Measurements from ENCODE around the gene SAP30L.

Gene SAP30L

GRCh38 chr5:154445422-154446194 is at the start of gene SAP30L:
SAP30L (plus strand) TSS chr5:154445997; CDS start chr5:154446605, 608 bp downstream.
- Histone ChIP-seq H3K36me3 (ENCODE audit: insufficient read depth, insufficient read length, low read length) (peaks cover 35% of the 10 kb centered on the region), H3K9ac (ENCODE audit: insufficient read length, low read depth) (peak within 1 kb of the TSS; percentile 78), H3K9me3 (ENCODE audit: insufficient read depth, low read length) (no peaks in the 10 kb centered on the region), H3K4me1 (ENCODE audit: insufficient read depth, insufficient read length) (no peaks in the 10 kb centered on the region), H3K27me3 (ENCODE audit: insufficient read depth, insufficient read length) (peaks cover 11% of the 10 kb centered on the region), H3K4me3 (ENCODE audit: insufficient read length, low read depth) (peak within 1 kb of the TSS; percentile 79)
- DNase-seq (ENCODE audit: low read depth, low spot score) = peak; percentile 82
- TF ChIP-seq ZNF274 (IDR thresholded peaks at IDR 0.05; ENCODE audit: low read depth, low read length) (no peak), SUZ12 (IDR thresholded peaks at IDR 0.05; ENCODE audit: extremely low read depth, insufficient read depth, insufficient read length) (no peak), YY1 (IDR thresholded peaks at IDR 0.05; ENCODE audit: insufficient read depth, insufficient read length) (no peak)

- H3K9me3 ChIP-seq (ENCODE audit: insufficient read depth, low read length) = no peaks in the 10 kb centered on the region
- no peak for DNase-seq (ENCODE audit: low read depth, low spot score)
- no peaks in the 10 kb centered on the region for H3K27me3 ChIP-seq (ENCODE audit: insufficient read depth, insufficient read length)
- TF ChIP-seq YY1 (IDR thresholded peaks at IDR 0.05; ENCODE audit: insufficient read depth, insufficient read length) (no peak), ZNF274 (IDR thresholded peaks at IDR 0.05; ENCODE audit: low read depth, low read length) (no peak), SUZ12 (IDR thresholded peaks at IDR 0.05; ENCODE audit: extremely low read depth, insufficient read depth, insufficient read length) (no peak)
- peaks cover 3% of the 10 kb centered on the region for H3K4me1 ChIP-seq (ENCODE audit: insufficient read depth, insufficient read length)
- no peak overlapping the region for H3K4me3 ChIP-seq (ENCODE audit: insufficient read length, low read depth)
- H3K36me3 ChIP-seq (ENCODE audit: insufficient read depth, insufficient read length, low read length) = peaks cover 8% of the 10 kb centered on the region
- no peak overlapping the region for H3K9ac ChIP-seq (ENCODE audit: insufficient read length, low read depth)
Observed at GRCh38 chr5:154396128-154396527, 49.7 kb upstream of the SAP30L start.

- H3K9ac ChIP-seq (ENCODE audit: insufficient read length, low read depth) = no peak overlapping the region
- H3K36me3 ChIP-seq (ENCODE audit: insufficient read depth, insufficient read length, low read length) = no peaks in the 10 kb centered on the region
- no peaks in the 10 kb centered on the region for H3K9me3 ChIP-seq (ENCODE audit: insufficient read depth, low read length)
- no peak for DNase-seq (ENCODE audit: low read depth, low spot score)
- H3K4me3 ChIP-seq (ENCODE audit: insufficient read length, low read depth) = no peak overlapping the region
- peaks cover 3% of the 10 kb centered on the region for H3K4me1 ChIP-seq (ENCODE audit: insufficient read depth, insufficient read length)
- TF ChIP-seq ZNF274 (IDR thresholded peaks at IDR 0.05; ENCODE audit: low read depth, low read length) (no peak), YY1 (IDR thresholded peaks at IDR 0.05; ENCODE audit: insufficient read depth, insufficient read length) (no peak), SUZ12 (IDR thresholded peaks at IDR 0.05; ENCODE audit: extremely low read depth, insufficient read depth, insufficient read length) (no peak)
- H3K27me3 ChIP-seq (ENCODE audit: insufficient read depth, insufficient read length) = no peaks in the 10 kb centered on the region
Observed at GRCh38 chr5:154397652-154398406, 48.0 kb upstream of the SAP30L start.

- Histone ChIP-seq H3K4me3 (ENCODE audit: insufficient read length, low read depth) (no peak overlapping the region), H3K9me3 (ENCODE audit: insufficient read depth, low read length) (no peaks in the 10 kb centered on the region), H3K9ac (ENCODE audit: insufficient read length, low read depth) (no peak overlapping the region), H3K36me3 (ENCODE audit: insufficient read depth, insufficient read length, low read length) (no peaks in the 10 kb centered on the region), H3K27me3 (ENCODE audit: insufficient read depth, insufficient read length) (no peaks in the 10 kb centered on the region), H3K4me1 (ENCODE audit: insufficient read depth, insufficient read length) (peaks cover 3% of the 10 kb centered on the region)
- no peak for TF ChIP-seq SUZ12 (IDR thresholded peaks at IDR 0.05; ENCODE audit: extremely low read depth, insufficient read depth, insufficient read length)
- no peak for TF ChIP-seq YY1 (IDR thresholded peaks at IDR 0.05; ENCODE audit: insufficient read depth, insufficient read length)
- no peak for DNase-seq (ENCODE audit: low read depth, low spot score)
Observed at GRCh38 chr5:154400678-154401077, 45.1 kb upstream of the SAP30L start.

- Histone ChIP-seq H3K4me1 (ENCODE audit: insufficient read depth, insufficient read length) (peaks cover 1% of the 10 kb centered on the region), H3K9ac (ENCODE audit: insufficient read length, low read depth) (no peak overlapping the region), H3K36me3 (ENCODE audit: insufficient read depth, insufficient read length, low read length) (no peaks in the 10 kb centered on the region), H3K4me3 (ENCODE audit: insufficient read length, low read depth) (no peak overlapping the region), H3K9me3 (ENCODE audit: insufficient read depth, low read length) (no peaks in the 10 kb centered on the region), H3K27me3 (ENCODE audit: insufficient read depth, insufficient read length) (no peaks in the 10 kb centered on the region)
- no peak for DNase-seq (ENCODE audit: low read depth, low spot score)
- TF ChIP-seq ZNF274 (IDR thresholded peaks at IDR 0.05; ENCODE audit: low read depth, low read length) (no peak), SUZ12 (IDR thresholded peaks at IDR 0.05; ENCODE audit: extremely low read depth, insufficient read depth, insufficient read length) (no peak), YY1 (IDR thresholded peaks at IDR 0.05; ENCODE audit: insufficient read depth, insufficient read length) (no peak)
Observed at GRCh38 chr5:154401355-154401754, 44.4 kb upstream of the SAP30L start.

GRCh38 chr5:154401931-154402330 is 43.9 kb upstream of the SAP30L start:
- H3K27me3 ChIP-seq (ENCODE audit: insufficient read depth, insufficient read length) = no peaks in the 10 kb centered on the region
- DNase-seq (ENCODE audit: low read depth, low spot score) = no peak
- no peak overlapping the region for H3K9ac ChIP-seq (ENCODE audit: insufficient read length, low read depth)
- H3K4me1 ChIP-seq (ENCODE audit: insufficient read depth, insufficient read length) = no peaks in the 10 kb centered on the region
- no peak overlapping the region for H3K4me3 ChIP-seq (ENCODE audit: insufficient read length, low read depth)
- TF ChIP-seq SUZ12 (IDR thresholded peaks at IDR 0.05; ENCODE audit: extremely low read depth, insufficient read depth, insufficient read length) = no peak
- TF ChIP-seq ZNF274 (IDR thresholded peaks at IDR 0.05; ENCODE audit: low read depth, low read length) = no peak
- TF ChIP-seq YY1 (IDR thresholded peaks at IDR 0.05; ENCODE audit: insufficient read depth, insufficient read length) = no peak
- no peaks in the 10 kb centered on the region for H3K9me3 ChIP-seq (ENCODE audit: insufficient read depth, low read length)
- H3K36me3 ChIP-seq (ENCODE audit: insufficient read depth, insufficient read length, low read length) = no peaks in the 10 kb centered on the region

GRCh38 chr5:154402611-154403010 is 43.2 kb upstream of the SAP30L start:
- H3K9me3 ChIP-seq (ENCODE audit: insufficient read depth, low read length) = no peaks in the 10 kb centered on the region
- H3K4me1 ChIP-seq (ENCODE audit: insufficient read depth, insufficient read length) = no peaks in the 10 kb centered on the region
- no peak overlapping the region for H3K9ac ChIP-seq (ENCODE audit: insufficient read length, low read depth)
- H3K36me3 ChIP-seq (ENCODE audit: insufficient read depth, insufficient read length, low read length) = no peaks in the 10 kb centered on the region
- no peak for DNase-seq (ENCODE audit: low read depth, low spot score)
- TF ChIP-seq SUZ12 (IDR thresholded peaks at IDR 0.05; ENCODE audit: extremely low read depth, insufficient read depth, insufficient read length) (no peak), YY1 (IDR thresholded peaks at IDR 0.05; ENCODE audit: insufficient read depth, insufficient read length) (no peak), ZNF274 (IDR thresholded peaks at IDR 0.05; ENCODE audit: low read depth, low read length) (no peak)
- no peak overlapping the region for H3K4me3 ChIP-seq (ENCODE audit: insufficient read length, low read depth)
- H3K27me3 ChIP-seq (ENCODE audit: insufficient read depth, insufficient read length) = no peaks in the 10 kb centered on the region

All from NT2/D1 (cell line).